GM12878 (cell line): ENCODE results near the gene C14orf119. TPM values are rescaled to one million over a fixed set of nuclear protein-coding genes. Genes with fewer than 3 reads are reported as not detected.

Source experiments
- ATAC-seq: fragments of 200-7000 bp; cut with Tn5 transposase; 3 replicates; pipeline ENCODE4 v1.9.1; 2020; ENCODE audit warnings: mild to moderate bottlenecking, moderate library complexity
- BruUV-seq: library from RNA; stranded (reverse); fragments of 400-500 nt; replicated peaks from 2 replicates; lab custom pipeline; 2021; lab: Mats Ljungman, UMichigan
- CTCF ChIA-PET: fragments of 300-600 bp; sonication (Branson Sonifier 250); formaldehyde crosslinking; extraction: SDS; loops from one replicate; lab custom pipeline; 2021; ENCODE audit warnings: inconsistent platforms; lab: Yijun Ruan, JAX
- POLR2A ChIA-PET: fragments of 350-600 bp; formaldehyde crosslinking; extraction: SDS; loops from one replicate; lab custom pipeline; 2021; ENCODE audit warnings: inconsistent platforms; lab: Charles Lee
- RAD21 ChIA-PET: fragments of 300-600 bp; sonication (Branson Sonifier 250); formaldehyde crosslinking; loops from one replicate; lab custom pipeline; 2023; ENCODE audit warnings: antibody characterized with exemption; ENCODE audit not compliant: unreplicated experiment; lab: Charles Lee
- SMC1A ChIA-PET: fragments of 300-600 bp; sonication (Branson Sonifier 250); formaldehyde crosslinking; loops from one replicate; lab custom pipeline; 2023; ENCODE audit not compliant: unreplicated experiment, uncharacterized antibody; lab: Charles Lee
- DNase-seq: peaks from one replicate; pipeline ENCODE4 v3.0.0-alpha.2; 2011; ENCODE audit warnings: low read depth, low spot score
- FAIRE-seq: peaks from 3 replicates; lab custom pipeline; 2011; peaks lifted over from hg19 to GRCh38; lab: Jason Lieb, UNC
- H2AFZ ChIP-seq: 2 replicates; pipeline ENCODE4 v1.6.0; 2011; ENCODE audit warnings: low read depth, low read length, control low read depth; ENCODE audit not compliant: control insufficient read depth
- H3K27ac ChIP-seq: 2 replicates; pipeline ENCODE4 v1.5.1; 2011; ENCODE audit warnings: control low read depth; ENCODE audit not compliant: control insufficient read depth, insufficient read depth
- H3K27me3 ChIP-seq, 2 experiments: replicated peaks in 1 of 2; 2 replicates each; pipeline versions ENCODE4 v1.6.0 to v1.6.1; 2011; ENCODE audit warnings: low read length in 1 of 2; ENCODE audit not compliant: control insufficient read depth in 2 of 2, insufficient read depth in 2 of 2
- H3K36me3 ChIP-seq, 2 experiments: 2 replicates each; pipeline ENCODE4 v1.5.1; 2011; ENCODE audit warnings: low read length in 1 of 2; ENCODE audit not compliant: control insufficient read depth in 2 of 2, insufficient read depth in 2 of 2
- H3K4me1 ChIP-seq: 2 replicates; pipeline ENCODE4 v1.6.1; 2011; ENCODE audit warnings: mild to moderate bottlenecking, low read length, moderate library complexity, mixed read lengths; ENCODE audit not compliant: control insufficient read depth, insufficient read depth
- H3K4me2 ChIP-seq: 2 replicates; pipeline ENCODE4 v1.6.0; 2011; ENCODE audit warnings: control low read depth; ENCODE audit not compliant: control insufficient read depth, insufficient read depth
- H3K4me3 ChIP-seq: fragments of 200-600 bp; sonication (generic); 2 replicates; pipeline ENCODE4 v1.5.1; 2016
- H3K79me2 ChIP-seq: 2 replicates; pipeline ENCODE4 v1.6.0; 2011; ENCODE audit warnings: low read length; ENCODE audit not compliant: control insufficient read depth, insufficient read depth
- H3K9ac ChIP-seq: 2 replicates; pipeline ENCODE4 v1.8.0; 2011; ENCODE audit warnings: low read length, control low read depth, mixed read lengths; ENCODE audit not compliant: control insufficient read depth, insufficient read depth
- H3K9me3 ChIP-seq: replicated peaks from 3 replicates; pipeline ENCODE4 v1.5.1; 2011; ENCODE audit warnings: mild to moderate bottlenecking, low read length; ENCODE audit not compliant: control insufficient read depth, insufficient read depth
- H4K20me1 ChIP-seq: 2 replicates; pipeline ENCODE4 v1.6.0; 2011; ENCODE audit not compliant: control insufficient read depth, insufficient read depth
- BHLHE40 ChIP-seq, 2 experiments: fragments of 450-650 bp in 1 of 2; IDR thresholded peaks; 2 replicates each; pipeline ENCODE4 v1.6.1; 2011 to 2017; ENCODE audit warnings: low read depth in 2 of 2, borderline replicate concordance in 1 of 2, improper control_type of control experiment in 1 of 2, low read length in 1 of 2, mild to moderate bottlenecking in 1 of 2
- EED ChIP-seq: sonication (generic); IDR thresholded peaks from 2 replicates; pipeline ENCODE4 v1.6.1; 2016; ENCODE audit warnings: antibody characterized with exemption, low read depth
- FOXK2 ChIP-seq: fragments of 450-650 bp; IDR thresholded peaks from 2 replicates; pipeline ENCODE4 v1.6.1; 2017; ENCODE audit warnings: mild to moderate bottlenecking, moderate library complexity
- GABPA ChIP-seq: IDR thresholded peaks from 2 replicates; pipeline ENCODE4 v1.6.1; 2014; ENCODE audit warnings: antibody characterized with exemption, low read depth, mild to moderate bottlenecking, inconsistent platforms
- HDGF ChIP-seq: fragments of 450-650 bp; IDR thresholded peaks from 2 replicates; pipeline ENCODE4 v1.6.1; 2016; ENCODE audit warnings: antibody characterized with exemption
- LARP7 ChIP-seq: fragments of 450-650 bp; IDR thresholded peaks from 2 replicates; pipeline ENCODE4 v1.6.1; 2017; ENCODE audit warnings: mild to moderate bottlenecking
- MYB ChIP-seq: fragments of 150-350 bp; IDR thresholded peaks from 2 replicates; pipeline ENCODE4 v1.6.1; 2014; ENCODE audit warnings: mild to moderate bottlenecking, low read depth, low read length, borderline replicate concordance
- NFIC ChIP-seq: IDR thresholded peaks from 2 replicates; pipeline ENCODE4 v1.6.1; 2012; ENCODE audit warnings: low read depth, mild to moderate bottlenecking, inconsistent platforms, low read length, moderate library complexity
- NR2F1 ChIP-seq: fragments of 450-650 bp; conservative IDR thresholded peaks from 2 replicates; pipeline ENCODE4 v1.6.1; 2017; ENCODE audit warnings: mild to moderate bottlenecking
- POLR2AphosphoS5 ChIP-seq: IDR thresholded peaks from 2 replicates; pipeline ENCODE4 v1.6.1; 2011; ENCODE audit warnings: mild to moderate bottlenecking, low read length, inconsistent platforms
- POU2F2 ChIP-seq: IDR thresholded peaks from 3 replicates; pipeline ENCODE4 v1.6.1; 2011; ENCODE audit warnings: low read depth, mild to moderate bottlenecking, low read length, borderline replicate concordance
- RFX5 ChIP-seq: IDR thresholded peaks from 2 replicates; pipeline ENCODE4 v1.6.1; 2011; ENCODE audit warnings: low read depth, low read length, improper control_type of control experiment
- ZZZ3 ChIP-seq: IDR thresholded peaks from 2 replicates; pipeline ENCODE4 v1.6.1; 2011; ENCODE audit warnings: low read depth; ENCODE audit not compliant: control insufficient read depth, insufficient read length
- WGBS: methylation state at CpG from one replicate; pipeline ENCODE4 v1.1.6; 2016; ENCODE audit warnings: low lambda C conversion rate; ENCODE audit not compliant: insufficient replicate concordance, insufficient coverage; ENCODE audit errors: missing lambda C conversion rate; 5-methylcytosine and 5-hydroxymethylcytosine counted together
- in situ Hi-C: fragments of 300-500 bp; cut with MboI; formaldehyde crosslinking; loops from 9 replicates; pipeline ENCODE4 v1.14.3; 2018; ENCODE audit warnings: mixed read lengths
- intact Hi-C: fragments of 100-400 bp; cut with micrococcal nuclease; formaldehyde crosslinking; loops from one replicate; pipeline ENCODE4 v1.14.2; 2022; ENCODE audit not compliant: unreplicated experiment
- polyA plus RNA-seq, 11 experiments: library from polyadenylated mRNA; depleted of rRNA in 4 of 11; unstranded in 6 of 11; stranded (reverse) in 5 of 11; fragments of >200 nt; fragmentation: Nextera tagmentation in 4 of 11; fragmentation: Illumina TruSeq in 1 of 11; extraction: Ambion mirVana in 4 of 11; extraction: Trizol in 1 of 11; gene quantifications; 1 replicate in 1 of 11; 2 replicates in 10 of 11; pipeline versions ENCODE4 v1.2.1 to v1.2.3, GENCODE V29; 2011 to 2016; ENCODE audit warnings: inconsistent platforms in 2 of 11, missing spikeins in 2 of 11, low read depth in 1 of 11
- total RNA-seq, 4 experiments: library from RNA; depleted of rRNA in 3 of 4; stranded (reverse); fragments of >200 nt in 3 of 4; fragmentation: Illumina TruSeq in 1 of 4; extraction: Trizol in 1 of 4; gene quantifications; 2 replicates each; pipeline versions ENCODE4 v1.2.1 to v1.2.3, GENCODE V29; 2013 to 2021
- TF ChIP-seq, protein P1 (sequence below): fragments of 150-350 bp; IDR thresholded peaks from 2 replicates; pipeline ENCODE4 v1.6.1; 2016; ENCODE audit warnings: low read depth, low read length
- TF ChIP-seq, protein P2 (sequence below): fragments of 450-650 bp; IDR thresholded peaks from 2 replicates; pipeline ENCODE4 v1.6.1; 2017; ENCODE audit warnings: mild to moderate bottlenecking
- TF ChIP-seq, protein P3 (sequence below): fragments of 450-650 bp; IDR thresholded peaks from 2 replicates; pipeline ENCODE4 v1.6.1; 2017; ENCODE audit warnings: mild to moderate bottlenecking, moderate library complexity

C14orf119 gene
- total and polyA plus RNA-seq, 10 of the 15 experiments (the other 5 are each of a cell fraction or from before 2014, with no cell fraction given), result 32.3 to 228 (median 57.6) TPM

DNA sequence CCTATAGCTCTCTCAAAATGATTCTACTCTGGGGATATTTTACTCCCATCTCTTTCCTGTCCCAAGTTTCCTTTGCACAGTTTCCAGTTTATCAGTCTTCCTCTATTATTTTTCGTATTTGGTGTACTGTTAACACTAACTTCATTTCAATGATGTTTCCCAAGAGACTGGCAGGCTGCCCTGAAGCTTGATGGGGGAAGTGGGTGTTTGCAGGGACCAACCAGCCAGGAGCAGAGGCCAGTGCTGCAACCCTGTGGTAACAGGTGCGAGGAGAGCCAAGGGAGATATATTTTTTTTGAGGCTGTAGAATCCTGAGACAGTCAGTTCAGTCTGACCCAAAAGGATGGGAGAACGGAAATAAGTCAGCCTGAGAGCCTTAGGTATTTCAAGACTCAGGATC is 35.6 kb downstream of the C14orf119 start:
- Histone ChIP-seq H3K4me1 (no peaks in the 10 kb centered on the region), H3K36me3 (no peaks in the 10 kb centered on the region), H3K4me3 (no peak overlapping the region), H3K79me2 (no peaks in the 10 kb centered on the region), H3K27me3 (no peaks in the 10 kb centered on the region; a peak in 1 of 4 replicates), H4K20me1 (no peaks in the 10 kb centered on the region), H3K4me2 (no peak overlapping the region), H3K9me3 (no peaks in the 10 kb centered on the region), H3K27ac (no peak overlapping the region), H3K9ac (no peak overlapping the region), H2AFZ (no peak overlapping the region)
- 0% methylated on average over 3 of the region's 3 CpGs for WGBS
- ATAC-seq, result no peak
- RAD21 ChIA-PET, result interaction anchor here (0.8 kb wide), 1 partner anchor 10 kb away, joined by 4 read pairs; no protein-coding TSS in a partner anchor
- in situ Hi-C loops, result no loop called here
- intact Hi-C loops, result no loop called here
- CTCF ChIA-PET, result interaction anchor here (1.5 to 2.8 kb wide), 2 partner anchors 10 to 54 kb away, joined by 3 to 24 read pairs; no protein-coding TSS in a partner anchor
- TF ChIP-seq RFX5 (no peak), POU2F2 (no peak), LARP7 (no peak), BHLHE40 (IDR thresholded peaks at IDR 0.05; ENCODE audit: borderline replicate concordance in 1 of 2, low read depth in 2 of 2, low read length in 1 of 2) (no peak), HDGF (no peak), NR2F1 (no peak), FOXK2 (no peak), ZZZ3 (no peak), GABPA (no peak), MYB (no peak), POLR2AphosphoS5 (no peak), NFIC (no peak), EED (no peak)
- TF ChIP-seq, protein P1, sequence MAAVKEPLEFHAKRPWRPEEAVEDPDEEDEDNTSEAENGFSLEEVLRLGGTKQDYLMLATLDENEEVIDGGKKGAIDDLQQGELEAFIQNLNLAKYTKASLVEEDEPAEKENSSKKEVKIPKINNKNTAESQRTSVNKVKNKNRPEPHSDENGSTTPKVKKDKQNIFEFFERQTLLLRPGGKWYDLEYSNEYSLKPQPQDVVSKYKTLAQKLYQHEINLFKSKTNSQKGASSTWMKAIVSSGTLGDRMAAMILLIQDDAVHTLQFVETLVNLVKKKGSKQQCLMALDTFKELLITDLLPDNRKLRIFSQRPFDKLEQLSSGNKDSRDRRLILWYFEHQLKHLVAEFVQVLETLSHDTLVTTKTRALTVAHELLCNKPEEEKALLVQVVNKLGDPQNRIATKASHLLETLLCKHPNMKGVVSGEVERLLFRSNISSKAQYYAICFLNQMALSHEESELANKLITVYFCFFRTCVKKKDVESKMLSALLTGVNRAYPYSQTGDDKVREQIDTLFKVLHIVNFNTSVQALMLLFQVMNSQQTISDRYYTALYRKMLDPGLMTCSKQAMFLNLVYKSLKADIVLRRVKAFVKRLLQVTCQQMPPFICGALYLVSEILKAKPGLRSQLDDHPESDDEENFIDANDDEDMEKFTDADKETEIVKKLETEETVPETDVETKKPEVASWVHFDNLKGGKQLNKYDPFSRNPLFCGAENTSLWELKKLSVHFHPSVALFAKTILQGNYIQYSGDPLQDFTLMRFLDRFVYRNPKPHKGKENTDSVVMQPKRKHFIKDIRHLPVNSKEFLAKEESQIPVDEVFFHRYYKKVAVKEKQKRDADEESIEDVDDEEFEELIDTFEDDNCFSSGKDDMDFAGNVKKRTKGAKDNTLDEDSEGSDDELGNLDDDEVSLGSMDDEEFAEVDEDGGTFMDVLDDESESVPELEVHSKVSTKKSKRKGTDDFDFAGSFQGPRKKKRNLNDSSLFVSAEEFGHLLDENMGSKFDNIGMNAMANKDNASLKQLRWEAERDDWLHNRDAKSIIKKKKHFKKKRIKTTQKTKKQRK, result no peak
- TF ChIP-seq, protein P2, sequence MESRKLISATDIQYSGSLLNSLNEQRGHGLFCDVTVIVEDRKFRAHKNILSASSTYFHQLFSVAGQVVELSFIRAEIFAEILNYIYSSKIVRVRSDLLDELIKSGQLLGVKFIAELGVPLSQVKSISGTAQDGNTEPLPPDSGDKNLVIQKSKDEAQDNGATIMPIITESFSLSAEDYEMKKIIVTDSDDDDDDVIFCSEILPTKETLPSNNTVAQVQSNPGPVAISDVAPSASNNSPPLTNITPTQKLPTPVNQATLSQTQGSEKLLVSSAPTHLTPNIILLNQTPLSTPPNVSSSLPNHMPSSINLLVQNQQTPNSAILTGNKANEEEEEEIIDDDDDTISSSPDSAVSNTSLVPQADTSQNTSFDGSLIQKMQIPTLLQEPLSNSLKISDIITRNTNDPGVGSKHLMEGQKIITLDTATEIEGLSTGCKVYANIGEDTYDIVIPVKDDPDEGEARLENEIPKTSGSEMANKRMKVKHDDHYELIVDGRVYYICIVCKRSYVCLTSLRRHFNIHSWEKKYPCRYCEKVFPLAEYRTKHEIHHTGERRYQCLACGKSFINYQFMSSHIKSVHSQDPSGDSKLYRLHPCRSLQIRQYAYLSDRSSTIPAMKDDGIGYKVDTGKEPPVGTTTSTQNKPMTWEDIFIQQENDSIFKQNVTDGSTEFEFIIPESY, result no peak
- TF ChIP-seq, protein P3, sequence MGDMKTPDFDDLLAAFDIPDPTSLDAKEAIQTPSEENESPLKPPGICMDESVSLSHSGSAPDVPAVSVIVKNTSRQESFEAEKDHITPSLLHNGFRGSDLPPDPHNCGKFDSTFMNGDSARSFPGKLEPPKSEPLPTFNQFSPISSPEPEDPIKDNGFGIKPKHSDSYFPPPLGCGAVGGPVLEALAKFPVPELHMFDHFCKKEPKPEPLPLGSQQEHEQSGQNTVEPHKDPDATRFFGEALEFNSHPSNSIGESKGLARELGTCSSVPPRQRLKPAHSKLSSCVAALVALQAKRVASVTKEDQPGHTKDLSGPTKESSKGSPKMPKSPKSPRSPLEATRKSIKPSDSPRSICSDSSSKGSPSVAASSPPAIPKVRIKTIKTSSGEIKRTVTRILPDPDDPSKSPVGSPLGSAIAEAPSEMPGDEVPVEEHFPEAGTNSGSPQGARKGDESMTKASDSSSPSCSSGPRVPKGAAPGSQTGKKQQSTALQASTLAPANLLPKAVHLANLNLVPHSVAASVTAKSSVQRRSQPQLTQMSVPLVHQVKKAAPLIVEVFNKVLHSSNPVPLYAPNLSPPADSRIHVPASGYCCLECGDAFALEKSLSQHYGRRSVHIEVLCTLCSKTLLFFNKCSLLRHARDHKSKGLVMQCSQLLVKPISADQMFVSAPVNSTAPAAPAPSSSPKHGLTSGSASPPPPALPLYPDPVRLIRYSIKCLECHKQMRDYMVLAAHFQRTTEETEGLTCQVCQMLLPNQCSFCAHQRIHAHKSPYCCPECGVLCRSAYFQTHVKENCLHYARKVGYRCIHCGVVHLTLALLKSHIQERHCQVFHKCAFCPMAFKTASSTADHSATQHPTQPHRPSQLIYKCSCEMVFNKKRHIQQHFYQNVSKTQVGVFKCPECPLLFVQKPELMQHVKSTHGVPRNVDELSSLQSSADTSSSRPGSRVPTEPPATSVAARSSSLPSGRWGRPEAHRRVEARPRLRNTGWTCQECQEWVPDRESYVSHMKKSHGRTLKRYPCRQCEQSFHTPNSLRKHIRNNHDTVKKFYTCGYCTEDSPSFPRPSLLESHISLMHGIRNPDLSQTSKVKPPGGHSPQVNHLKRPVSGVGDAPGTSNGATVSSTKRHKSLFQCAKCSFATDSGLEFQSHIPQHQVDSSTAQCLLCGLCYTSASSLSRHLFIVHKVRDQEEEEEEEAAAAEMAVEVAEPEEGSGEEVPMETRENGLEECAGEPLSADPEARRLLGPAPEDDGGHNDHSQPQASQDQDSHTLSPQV, result no peak
- FAIRE-seq, result no peak
- SMC1A ChIA-PET, result interaction anchor here (2.0 kb wide), 1 partner anchor 10 kb away, joined by 10 read pairs; no protein-coding TSS in a partner anchor
- DNase-seq, result no peak
- POLR2A ChIA-PET, result no interaction called here
- BruUV-seq, result no TSS peak
